ENCODE data around the gene RPL32.

DNA sequence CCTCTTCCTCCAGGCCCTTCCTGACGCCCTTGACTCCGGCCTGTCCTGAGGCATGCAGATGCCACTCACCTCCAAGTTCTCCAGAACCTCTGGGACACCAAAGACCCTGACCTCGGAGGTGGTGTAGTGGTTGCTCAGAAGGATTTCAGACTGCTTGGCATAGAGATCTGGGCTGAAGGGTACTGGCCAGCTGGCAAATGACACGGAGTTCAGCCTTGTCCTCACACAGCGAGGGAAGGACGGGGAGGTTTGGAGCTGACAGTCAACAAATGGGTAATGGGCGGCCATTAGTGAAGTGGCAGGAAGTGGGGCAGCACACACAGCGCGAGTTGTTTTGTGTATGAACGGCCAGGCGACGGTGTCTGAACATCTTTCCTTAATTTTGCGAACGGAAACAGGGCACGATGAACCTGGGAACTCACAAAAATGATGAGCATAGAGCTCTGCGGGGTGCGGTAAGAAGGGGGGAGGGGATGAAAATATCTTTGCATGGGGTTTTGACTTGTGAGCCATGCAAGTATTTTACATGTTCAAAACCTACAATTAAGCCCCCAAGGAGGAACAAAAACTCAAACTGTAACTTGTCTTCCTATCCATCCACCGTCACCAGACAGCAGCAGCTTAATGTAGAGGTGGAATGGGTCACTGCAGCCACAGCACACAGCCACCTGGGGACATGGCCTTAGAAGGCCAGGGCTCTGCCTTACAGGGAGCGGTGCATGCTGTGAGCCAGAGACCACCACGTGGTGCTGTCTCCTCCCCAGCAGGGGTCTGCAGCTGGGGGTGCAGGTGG is 43.6 kb upstream of the RPL32 start:
- TF ChIP-seq MYC (IDR thresholded peaks at IDR 0.05; ENCODE audit: low read depth, low read length) (no peak), POLR2AphosphoS5 (IDR thresholded peaks at IDR 0.05; ENCODE audit: insufficient read depth, low read depth, low read length) (no peak), POLR2A (IDR thresholded peaks at IDR 0.05; ENCODE audit: low read depth, low read length) (no peak), FOS (IDR thresholded peaks at IDR 0.05; ENCODE audit: borderline replicate concordance, insufficient read depth, low read length) (no peak), EZH2 (IDR thresholded peaks at IDR 0.05; ENCODE audit: borderline replicate concordance, low read depth, low read length, severe bottlenecking) (no peak), GATA2 (IDR thresholded peaks at IDR 0.05; ENCODE audit: insufficient read depth, insufficient read length, low read depth, low read length) (no peak), JUN (IDR thresholded peaks at IDR 0.05; ENCODE audit: borderline replicate concordance, insufficient read depth, insufficient read length, low read depth) (no peak)
- TF ChIP-seq, protein P1, sequence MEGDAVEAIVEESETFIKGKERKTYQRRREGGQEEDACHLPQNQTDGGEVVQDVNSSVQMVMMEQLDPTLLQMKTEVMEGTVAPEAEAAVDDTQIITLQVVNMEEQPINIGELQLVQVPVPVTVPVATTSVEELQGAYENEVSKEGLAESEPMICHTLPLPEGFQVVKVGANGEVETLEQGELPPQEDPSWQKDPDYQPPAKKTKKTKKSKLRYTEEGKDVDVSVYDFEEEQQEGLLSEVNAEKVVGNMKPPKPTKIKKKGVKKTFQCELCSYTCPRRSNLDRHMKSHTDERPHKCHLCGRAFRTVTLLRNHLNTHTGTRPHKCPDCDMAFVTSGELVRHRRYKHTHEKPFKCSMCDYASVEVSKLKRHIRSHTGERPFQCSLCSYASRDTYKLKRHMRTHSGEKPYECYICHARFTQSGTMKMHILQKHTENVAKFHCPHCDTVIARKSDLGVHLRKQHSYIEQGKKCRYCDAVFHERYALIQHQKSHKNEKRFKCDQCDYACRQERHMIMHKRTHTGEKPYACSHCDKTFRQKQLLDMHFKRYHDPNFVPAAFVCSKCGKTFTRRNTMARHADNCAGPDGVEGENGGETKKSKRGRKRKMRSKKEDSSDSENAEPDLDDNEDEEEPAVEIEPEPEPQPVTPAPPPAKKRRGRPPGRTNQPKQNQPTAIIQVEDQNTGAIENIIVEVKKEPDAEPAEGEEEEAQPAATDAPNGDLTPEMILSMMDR (IDR thresholded peaks at IDR 0.05; ENCODE audit: extremely low read depth in 1 of 2, insufficient read depth in 1 of 2, low read depth in 1 of 2, low read length in 2 of 2) = no peak
- TF ChIP-seq, protein P2, sequence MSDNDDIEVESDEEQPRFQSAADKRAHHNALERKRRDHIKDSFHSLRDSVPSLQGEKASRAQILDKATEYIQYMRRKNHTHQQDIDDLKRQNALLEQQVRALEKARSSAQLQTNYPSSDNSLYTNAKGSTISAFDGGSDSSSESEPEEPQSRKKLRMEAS (IDR thresholded peaks at IDR 0.05; ENCODE audit: insufficient read depth, insufficient read length) = no peak

Measured in endothelial cell of umbilical vein (primary cell).